T-helper 9 cell (primary cell): ENCODE measurements around the gene COPS2.
"Not testable (repeated sequence)": the region's sequence is repeated elsewhere in the genome, so short reads cannot be mapped to it uniquely, and the experiment has no call there.

Source experiments
- DNase-seq: peaks from one replicate; pipeline ENCODE4 v3.0.0-alpha.2; 2020

COPS2 gene

GRCh38 chr15:49101536-49101935 is 53.9 kb downstream of the COPS2 start:
- no peak for DNase-seq

GRCh38 chr15:49096090-49096750 is 59.2 kb downstream of the COPS2 start:
- no peak for DNase-seq

DNA sequence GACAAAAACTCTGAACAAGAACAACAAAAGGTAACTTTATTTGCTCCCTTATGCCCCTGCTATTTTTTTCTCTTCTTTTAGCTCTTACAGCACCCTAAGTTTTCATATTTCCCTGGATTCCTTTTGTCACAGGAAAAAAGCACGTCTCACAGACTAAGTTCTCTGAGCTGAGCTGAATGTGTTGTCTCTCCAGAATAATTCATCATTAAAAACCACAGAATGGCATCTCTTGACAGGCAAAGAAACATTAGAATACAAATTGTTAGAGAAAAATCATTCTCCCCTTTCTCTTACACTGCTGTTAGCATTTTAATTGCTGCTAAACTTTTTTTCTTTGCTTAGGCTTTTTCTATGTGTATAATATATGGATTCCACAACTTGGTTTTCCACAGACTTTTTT is 60.5 kb downstream of the COPS2 start:
- no peak for DNase-seq

- DNase-seq: no peak
These were observed 61.9 kb downstream of the COPS2 start for GRCh38 chr15:49093252-49094105.

DNA sequence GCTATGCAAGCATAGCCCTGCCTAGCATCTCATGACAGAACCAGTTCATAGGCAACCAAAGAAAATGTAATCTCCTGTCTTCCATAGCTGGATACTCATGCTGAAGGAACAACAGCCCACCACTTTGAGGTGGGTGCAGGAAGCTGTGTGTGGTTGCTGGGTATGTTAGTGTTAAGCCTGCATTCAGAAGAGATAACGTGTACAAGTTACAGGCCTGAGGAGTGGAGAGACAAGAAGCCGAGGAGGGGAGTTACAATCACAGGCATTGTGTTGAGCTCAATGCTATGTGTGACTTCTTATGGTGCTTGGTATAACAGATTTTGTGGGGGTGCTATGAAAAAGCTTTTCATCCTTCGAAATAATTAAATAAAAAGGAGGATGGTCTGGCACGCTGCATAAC is 66.4 kb downstream of the COPS2 start:
- DNase-seq: no peak

DNA sequence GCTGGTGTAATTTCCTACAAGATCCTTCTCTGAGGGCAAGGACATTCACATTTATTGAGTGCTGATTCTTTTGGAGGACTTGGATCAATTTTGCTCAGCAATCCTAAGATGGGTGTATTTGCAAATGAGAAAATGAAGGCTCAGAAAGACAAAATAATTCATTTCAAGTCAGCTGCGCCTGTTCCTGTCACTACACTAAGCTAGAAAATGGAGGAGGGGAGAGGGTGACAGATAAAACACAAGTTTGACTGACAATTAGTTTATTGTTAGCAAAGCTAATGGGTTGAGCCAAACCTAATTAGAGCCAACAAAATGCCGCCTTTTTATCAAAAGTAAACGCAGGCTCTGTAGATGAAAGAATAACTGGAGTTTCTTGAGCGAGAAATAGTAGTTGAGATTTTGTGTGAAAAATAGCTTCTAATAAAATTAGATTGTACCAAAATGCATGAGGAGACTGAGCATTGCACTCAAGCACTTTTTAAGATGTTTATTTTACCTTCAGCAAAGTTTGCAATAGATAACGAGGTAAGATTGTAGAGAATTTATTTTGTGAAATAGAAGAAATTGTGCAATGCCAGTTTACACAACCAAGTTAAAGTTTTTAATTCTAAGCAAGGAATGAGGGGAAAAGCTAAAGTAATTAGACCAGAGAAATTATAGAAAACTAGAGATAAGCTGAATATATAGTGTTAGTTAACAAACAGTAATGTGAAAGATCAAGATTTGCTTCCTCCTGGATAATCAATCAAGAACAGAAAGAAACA is 69.5 kb downstream of the COPS2 start:
- DNase-seq: no peak

GRCh38 chr15:49084285-49084570 is 71.2 kb downstream of the COPS2 start:
- DNase-seq: no peak

GRCh38 chr15:49083401-49084284 is 71.8 kb downstream of the COPS2 start:
- no peak for DNase-seq

DNA sequence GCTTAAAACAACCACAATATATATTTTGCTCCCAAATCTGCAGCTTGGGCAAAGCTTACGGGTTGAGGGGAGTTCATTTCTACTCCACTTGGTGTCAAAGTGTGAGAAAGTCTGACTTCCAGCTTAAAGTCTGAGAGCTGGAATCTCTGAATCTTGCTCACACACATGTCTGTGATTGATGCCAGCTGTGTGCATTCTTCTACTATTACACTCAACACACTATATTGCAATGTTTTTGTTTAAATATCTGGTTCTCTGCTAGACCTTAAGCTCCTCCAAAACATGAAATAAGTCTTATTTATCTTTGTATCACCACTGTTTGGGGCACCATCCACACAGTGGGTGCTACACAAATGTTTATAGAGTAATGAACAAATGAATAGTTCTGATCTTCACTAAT is 72.4 kb downstream of the COPS2 start:
- no peak for DNase-seq

- DNase-seq: no peak
These were observed 75.9 kb downstream of the COPS2 start for GRCh38 chr15:49079340-49080039.

DNA sequence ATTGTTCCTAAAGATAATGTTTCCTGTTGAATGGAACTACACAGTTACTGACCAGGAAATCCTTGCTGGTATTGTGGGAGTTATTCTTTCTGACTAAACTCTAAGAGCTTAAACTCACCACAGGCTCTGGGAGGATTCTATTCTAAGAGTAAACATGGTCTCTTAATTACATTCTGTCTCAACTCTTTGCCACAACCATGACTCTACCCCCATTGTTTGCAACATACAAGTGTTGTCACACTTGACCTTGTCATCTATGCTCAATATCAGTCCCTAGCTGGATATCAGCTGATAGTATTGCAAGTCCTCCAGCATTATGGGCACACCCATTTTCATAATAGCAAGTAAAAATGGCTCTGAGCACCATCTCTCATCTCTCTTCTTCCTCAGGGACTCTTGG is 79.5 kb downstream of the COPS2 start:
- no peak for DNase-seq

DNA sequence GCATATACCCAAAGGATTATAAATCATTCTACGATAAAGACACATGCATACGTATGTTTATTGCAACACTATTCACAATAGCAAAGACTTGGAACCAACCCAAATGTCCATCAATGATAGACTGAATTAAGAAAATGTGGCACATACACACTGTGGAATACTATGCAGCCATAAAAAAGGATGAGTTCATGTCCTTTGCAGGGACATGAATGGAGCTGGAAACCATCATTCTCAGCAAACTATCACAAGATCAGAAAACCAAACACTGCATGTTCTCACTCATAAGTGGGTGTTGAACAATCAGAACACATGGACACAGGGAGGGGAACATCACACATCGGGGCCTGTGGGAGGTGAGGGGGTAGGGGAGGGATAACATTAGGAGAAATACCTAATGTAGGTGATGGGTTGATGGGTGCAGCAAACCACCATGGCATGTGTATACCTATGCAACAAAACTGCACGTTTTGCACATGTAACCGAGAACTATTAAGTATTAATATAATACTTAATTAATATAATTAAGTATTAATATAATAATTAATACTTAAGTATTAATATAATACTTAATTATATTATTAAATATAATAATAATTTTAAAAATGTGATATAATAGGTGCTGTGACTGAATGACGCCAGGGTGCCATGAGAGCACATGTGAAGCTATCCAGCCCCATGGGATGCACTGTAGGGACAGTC is 80.7 kb downstream of the COPS2 start:
- DNase-seq: not testable (repeated sequence)
